GM12873 (cell line): ENCODE measurements around the gene NFU1.
A peak's percentile ranks its signal among the peaks of the same experiment; 100 is the strongest.

Experiments used
- CTCF ChIP-seq: IDR thresholded peaks from 2 replicates; pipeline ENCODE4 v1.5.1; 2012; ENCODE audit warnings: low read depth, mild to moderate bottlenecking, moderate library complexity, low read length, control low read depth; ENCODE audit not compliant: insufficient read depth; ENCODE audit errors: missing control alignments

NFU1 gene

DNA sequence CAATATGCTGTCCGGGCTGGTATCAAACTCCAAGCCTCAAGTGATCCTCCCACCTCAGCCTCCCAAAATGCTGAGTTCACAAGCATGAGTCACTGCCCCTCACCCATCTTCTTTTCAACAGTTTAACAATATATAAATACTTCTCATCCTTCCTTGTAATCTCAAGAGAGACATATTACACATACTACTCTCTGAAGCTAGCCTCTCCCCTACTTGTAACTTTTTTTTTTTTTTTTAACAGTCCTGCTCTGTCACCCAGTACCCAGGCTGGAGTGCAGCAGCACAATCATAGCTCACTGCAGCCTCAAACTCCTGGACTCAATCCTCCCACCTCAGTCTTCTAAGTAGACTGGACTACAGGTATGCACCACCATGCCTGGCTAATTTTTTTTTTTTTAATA is 55.9 kb downstream of the NFU1 start:
- TF ChIP-seq CTCF, result no peak

DNA sequence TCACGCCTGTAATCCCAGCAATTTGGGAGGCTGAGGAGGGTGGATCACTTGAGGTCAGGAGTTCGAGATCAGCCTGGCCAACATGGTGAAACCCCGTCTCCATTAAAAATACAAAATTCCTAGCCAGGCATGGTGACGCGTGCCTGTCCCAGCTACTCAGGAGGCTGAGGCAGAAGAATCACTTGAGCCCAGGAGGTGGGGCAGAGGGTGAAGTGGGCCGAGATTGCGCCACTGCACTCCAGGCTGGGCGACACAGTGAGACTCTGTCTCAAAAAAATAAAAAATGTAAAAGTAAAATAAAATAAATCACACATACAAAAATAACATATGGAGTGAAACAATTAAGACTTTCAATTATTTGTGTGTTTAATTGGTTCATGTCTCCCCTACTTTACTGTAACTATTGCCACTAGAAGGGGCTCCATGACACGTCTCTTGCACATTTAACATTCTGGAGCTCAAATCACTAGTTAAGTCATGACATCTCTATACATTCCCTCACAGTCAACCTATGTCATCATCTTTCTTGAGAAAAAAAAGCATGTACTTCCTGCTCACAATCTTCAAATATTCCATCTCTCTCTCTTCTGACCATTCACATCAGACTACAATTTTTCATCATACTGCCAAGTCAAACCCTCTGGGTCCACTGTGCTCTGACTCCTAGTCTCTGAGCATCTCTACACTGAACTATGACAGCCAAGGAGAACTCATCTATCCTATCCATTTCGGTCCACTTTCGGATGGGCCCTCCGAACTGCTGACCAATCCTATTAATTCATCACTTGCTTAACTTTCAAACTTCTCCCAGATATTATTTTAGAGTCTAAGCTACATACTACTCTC is 56.9 kb downstream of the NFU1 start:
- no peak for TF ChIP-seq CTCF

GRCh38 chr2:69376403-69376802 is 60.8 kb downstream of the NFU1 start:
- TF ChIP-seq CTCF, result no peak

DNA sequence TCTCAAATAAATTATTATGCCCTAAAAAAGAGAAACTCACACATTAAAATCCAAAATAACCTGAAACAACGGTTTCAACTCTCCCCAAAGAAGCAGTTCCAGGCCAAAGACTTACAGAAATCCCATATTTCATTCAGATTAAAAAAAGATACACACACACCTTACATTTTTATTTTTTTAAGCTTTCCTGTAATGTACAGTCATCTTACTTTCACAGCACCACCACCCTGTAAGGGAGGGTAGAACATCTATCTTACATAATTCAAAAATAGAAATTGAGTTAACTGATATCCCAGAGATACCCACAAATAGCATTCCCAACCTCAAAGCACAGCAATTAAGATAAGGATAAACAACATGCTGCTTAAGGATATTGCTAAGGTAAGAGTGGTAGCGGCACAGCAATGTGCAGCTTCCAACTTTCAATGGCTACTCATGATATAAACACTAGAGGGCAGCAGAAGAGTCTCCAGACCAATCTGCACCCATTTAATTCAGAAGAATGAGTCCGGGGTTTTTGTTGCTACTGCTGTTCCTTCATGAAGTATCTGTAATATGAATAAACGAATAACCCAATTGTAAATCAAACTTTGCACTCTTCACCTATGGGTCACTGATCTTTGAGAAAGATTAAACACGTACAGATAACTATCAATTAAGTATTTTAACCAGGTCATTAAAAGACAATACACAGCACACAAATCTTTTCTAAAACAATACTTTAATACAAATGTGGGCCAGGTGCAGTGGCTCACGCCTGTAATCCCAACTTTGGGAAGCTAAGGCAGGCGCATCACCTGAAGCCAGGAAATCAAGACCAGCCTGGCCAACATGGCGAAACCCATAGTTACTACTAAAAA is 61.5 kb downstream of the NFU1 start:
- peak; percentile 64 for TF ChIP-seq CTCF

DNA sequence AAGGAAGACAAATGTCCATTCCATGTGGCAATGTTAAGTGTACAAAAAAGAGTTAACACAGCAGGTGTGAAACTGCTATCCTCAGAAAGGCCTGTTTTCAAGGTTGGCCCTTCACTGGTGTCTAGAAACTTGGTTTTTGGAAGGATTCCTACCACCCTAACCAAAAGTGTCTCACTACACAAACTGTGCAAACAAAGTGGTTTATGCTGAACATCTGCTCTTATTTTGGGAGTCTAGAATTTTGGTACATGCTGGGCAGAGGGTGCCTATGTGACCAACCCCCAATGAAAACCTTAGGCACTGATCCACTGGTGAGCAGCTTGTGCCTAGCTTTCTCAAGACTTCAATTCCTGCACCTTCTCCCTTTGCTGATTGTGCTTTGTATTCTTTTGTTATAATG is 64.5 kb downstream of the NFU1 start:
- no peak for TF ChIP-seq CTCF

- TF ChIP-seq CTCF, result no peak
These were observed 67.4 kb downstream of the NFU1 start for GRCh38 chr2:69369802-69370201.

GRCh38 chr2:69368588-69368987 is 68.6 kb downstream of the NFU1 start:
- no peak for TF ChIP-seq CTCF
